NCI-H524 (cell line): ENCODE measurements around the gene NRG2.

Experiments
- DNase-seq, 2 experiments: peaks; one replicate each; lab custom pipeline; 2025; lab: John Stamatoyannopoulos, UW

NRG2 gene

GRCh38 chr5:139968547-139969261 lies 74.4 kb downstream of the NRG2 start:
- DNase-seq = peak; percentile 52 to 83

GRCh38 chr5:139967353-139967752 lies 75.7 kb downstream of the NRG2 start:
- DNase-seq = no peak

- DNase-seq = no peak
Observed at GRCh38 chr5:139966856-139967255, 76.2 kb downstream of the NRG2 start.

GRCh38 chr5:139964994-139965565 lies 78.0 kb downstream of the NRG2 start:
- DNase-seq = no peak

- DNase-seq = no peak
Observed at GRCh38 chr5:139964266-139964993, 78.7 kb downstream of the NRG2 start.

- no peak for DNase-seq
Observed at GRCh38 chr5:139962445-139962844, 80.7 kb downstream of the NRG2 start.

- DNase-seq = no peak
Observed at GRCh38 chr5:139961435-139962157, 81.5 kb downstream of the NRG2 start.

GRCh38 chr5:139960723-139961383 lies 82.2 kb downstream of the NRG2 start:
- DNase-seq = no peak

GRCh38 chr5:139958432-139959148 lies 84.5 kb downstream of the NRG2 start:
- no peak for DNase-seq

GRCh38 chr5:139956342-139956741 lies 86.8 kb downstream of the NRG2 start:
- no peak for DNase-seq

GRCh38 chr5:139955616-139956273 lies 87.4 kb downstream of the NRG2 start:
- DNase-seq = no peak

- DNase-seq = no peak
Observed at GRCh38 chr5:139955053-139955605, 88.0 kb downstream of the NRG2 start.

GRCh38 chr5:139954462-139954861 lies 88.6 kb downstream of the NRG2 start:
- DNase-seq = no peak

- DNase-seq = no peak
Observed at GRCh38 chr5:139954022-139954421, 89.1 kb downstream of the NRG2 start.

- no peak for DNase-seq
Observed at GRCh38 chr5:139952574-139952973, 90.5 kb downstream of the NRG2 start.

- no peak for DNase-seq
Observed at GRCh38 chr5:139951983-139952382, 91.1 kb downstream of the NRG2 start.

- no peak for DNase-seq
Observed at GRCh38 chr5:139951296-139951924, 91.7 kb downstream of the NRG2 start.

GRCh38 chr5:139950436-139950835 lies 92.7 kb downstream of the NRG2 start:
- peak in 1 of 2 experiments; percentile 71 for DNase-seq

GRCh38 chr5:139949710-139950109 lies 93.4 kb downstream of the NRG2 start:
- no peak for DNase-seq

- no peak for DNase-seq
Observed at GRCh38 chr5:139947727-139948126, 95.4 kb downstream of the NRG2 start.
